ENCODE measurements around the gene C2orf80.

C2orf80 gene

DNA sequence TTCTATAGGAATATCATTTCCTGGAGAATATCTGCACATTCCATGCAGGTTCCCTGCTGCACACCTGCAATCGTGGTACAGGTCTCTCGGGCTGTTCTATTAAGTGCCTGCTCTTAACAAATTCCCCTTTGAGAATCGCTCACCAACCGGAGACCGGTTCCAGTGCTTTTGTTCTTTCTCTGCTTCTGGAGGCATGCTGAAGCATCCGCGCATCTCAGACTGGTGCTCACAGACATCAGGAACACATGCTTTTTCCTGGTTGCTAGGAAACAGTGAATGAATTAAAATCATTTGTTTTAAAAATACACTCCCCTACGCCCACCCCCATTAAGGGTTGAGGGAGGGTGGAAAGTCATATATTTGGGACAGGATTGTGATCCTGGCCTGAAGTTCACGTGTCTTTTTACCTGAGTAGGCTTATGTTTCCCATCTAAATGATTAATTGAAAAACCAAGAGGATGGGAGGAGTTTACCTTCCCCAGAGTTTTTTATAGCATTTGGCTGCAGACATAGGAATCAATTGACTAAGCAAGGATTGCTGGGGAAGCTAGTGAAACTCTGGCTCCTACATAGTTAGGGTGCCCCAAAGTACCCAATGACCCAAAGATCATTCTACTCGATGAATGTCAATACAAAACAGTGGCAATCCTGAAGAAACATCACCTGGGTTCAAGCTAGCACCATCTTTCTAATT lies at the start of gene C2orf80:
Gene C2orf80, minus strand, starts transcription at position 221 of the 694 bp plus-strand sequence. CDS start 3,044 bp downstream, outside the sequence.
- no peak within 1 kb of the TSS for H3K4me3 ChIP-seq (replicated peaks; ENCODE audit: low read depth, low read length)
- TF ChIP-seq, protein P1, sequence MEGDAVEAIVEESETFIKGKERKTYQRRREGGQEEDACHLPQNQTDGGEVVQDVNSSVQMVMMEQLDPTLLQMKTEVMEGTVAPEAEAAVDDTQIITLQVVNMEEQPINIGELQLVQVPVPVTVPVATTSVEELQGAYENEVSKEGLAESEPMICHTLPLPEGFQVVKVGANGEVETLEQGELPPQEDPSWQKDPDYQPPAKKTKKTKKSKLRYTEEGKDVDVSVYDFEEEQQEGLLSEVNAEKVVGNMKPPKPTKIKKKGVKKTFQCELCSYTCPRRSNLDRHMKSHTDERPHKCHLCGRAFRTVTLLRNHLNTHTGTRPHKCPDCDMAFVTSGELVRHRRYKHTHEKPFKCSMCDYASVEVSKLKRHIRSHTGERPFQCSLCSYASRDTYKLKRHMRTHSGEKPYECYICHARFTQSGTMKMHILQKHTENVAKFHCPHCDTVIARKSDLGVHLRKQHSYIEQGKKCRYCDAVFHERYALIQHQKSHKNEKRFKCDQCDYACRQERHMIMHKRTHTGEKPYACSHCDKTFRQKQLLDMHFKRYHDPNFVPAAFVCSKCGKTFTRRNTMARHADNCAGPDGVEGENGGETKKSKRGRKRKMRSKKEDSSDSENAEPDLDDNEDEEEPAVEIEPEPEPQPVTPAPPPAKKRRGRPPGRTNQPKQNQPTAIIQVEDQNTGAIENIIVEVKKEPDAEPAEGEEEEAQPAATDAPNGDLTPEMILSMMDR (IDR thresholded peaks at IDR 0.05; ENCODE audit: low read depth, low read length, missing control alignments), result no peak
- no peak for DNase-seq (ENCODE audit: extremely low read depth, low read depth)

DNA sequence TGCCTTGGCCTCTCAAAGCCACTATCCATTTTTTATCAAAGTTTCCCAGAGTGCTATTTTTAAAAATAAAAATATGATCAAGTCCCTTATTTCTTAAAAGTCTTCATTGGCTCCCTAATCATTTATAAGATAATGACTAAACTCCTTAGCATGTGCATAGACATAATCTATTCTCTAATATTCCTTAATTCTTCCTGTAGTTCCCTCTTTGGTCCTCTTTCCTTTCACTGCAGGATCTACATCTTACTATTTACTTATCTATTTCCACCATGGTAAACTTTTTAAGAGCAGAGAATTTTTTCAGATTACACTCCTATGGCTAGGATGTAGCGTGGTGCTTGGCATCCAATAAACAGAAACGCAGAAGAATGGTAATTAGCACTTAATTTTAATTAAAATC lies 46.0 kb upstream of the C2orf80 start:
- no peak overlapping the region for H3K4me3 ChIP-seq (replicated peaks; ENCODE audit: low read depth, low read length)
- no peak for DNase-seq (ENCODE audit: extremely low read depth, low read depth)
- TF ChIP-seq, protein P1 (IDR thresholded peaks at IDR 0.05; ENCODE audit: low read depth, low read length, missing control alignments), result no peak

DNA sequence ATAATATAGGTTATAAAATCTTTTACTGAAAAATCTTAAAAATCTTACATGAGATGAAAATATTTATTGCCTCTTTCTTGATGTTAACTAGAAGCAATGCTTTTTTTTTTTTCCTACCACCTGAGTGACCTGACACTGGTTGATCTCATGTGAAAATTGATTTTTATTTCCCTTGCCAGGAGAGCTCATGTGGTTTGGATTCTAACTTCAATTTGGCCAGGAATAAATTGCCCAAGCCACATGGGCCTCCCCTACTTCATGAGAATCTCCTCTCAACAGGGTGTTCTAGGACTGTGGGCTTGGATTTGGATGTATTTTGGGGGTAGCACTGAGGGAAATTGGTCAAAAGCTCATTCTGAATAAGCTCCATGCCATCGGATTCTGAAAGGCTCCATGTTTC lies 45.0 kb upstream of the C2orf80 start:
- no peak overlapping the region for H3K4me3 ChIP-seq (replicated peaks; ENCODE audit: low read depth, low read length)
- DNase-seq (ENCODE audit: extremely low read depth, low read depth), result no peak
- TF ChIP-seq, protein P1 (IDR thresholded peaks at IDR 0.05; ENCODE audit: low read depth, low read length, missing control alignments), result no peak

DNA sequence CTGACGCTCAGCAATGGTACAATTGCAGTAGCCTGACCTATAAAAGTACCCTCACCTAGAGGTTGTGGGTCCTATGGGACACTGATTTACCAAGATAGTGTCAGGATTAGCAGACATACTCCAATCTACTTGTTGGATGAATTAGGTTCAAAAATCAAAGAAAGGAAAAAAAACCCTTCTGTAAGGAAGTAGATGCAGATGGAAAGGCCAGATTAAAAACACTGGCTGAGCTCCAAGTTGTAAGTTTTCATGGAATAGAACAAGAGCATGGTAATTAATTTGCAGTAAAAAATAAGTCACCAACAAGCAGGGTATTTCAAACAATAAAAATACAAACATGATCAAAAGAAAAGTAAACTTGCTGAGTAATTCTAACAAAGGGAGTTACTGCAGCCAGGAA lies 38.6 kb upstream of the C2orf80 start:
- H3K4me3 ChIP-seq (replicated peaks; ENCODE audit: low read depth, low read length), result no peak overlapping the region
- no peak for DNase-seq (ENCODE audit: extremely low read depth, low read depth)
- TF ChIP-seq, protein P1 (IDR thresholded peaks at IDR 0.05; ENCODE audit: low read depth, low read length, missing control alignments), result no peak

DNA sequence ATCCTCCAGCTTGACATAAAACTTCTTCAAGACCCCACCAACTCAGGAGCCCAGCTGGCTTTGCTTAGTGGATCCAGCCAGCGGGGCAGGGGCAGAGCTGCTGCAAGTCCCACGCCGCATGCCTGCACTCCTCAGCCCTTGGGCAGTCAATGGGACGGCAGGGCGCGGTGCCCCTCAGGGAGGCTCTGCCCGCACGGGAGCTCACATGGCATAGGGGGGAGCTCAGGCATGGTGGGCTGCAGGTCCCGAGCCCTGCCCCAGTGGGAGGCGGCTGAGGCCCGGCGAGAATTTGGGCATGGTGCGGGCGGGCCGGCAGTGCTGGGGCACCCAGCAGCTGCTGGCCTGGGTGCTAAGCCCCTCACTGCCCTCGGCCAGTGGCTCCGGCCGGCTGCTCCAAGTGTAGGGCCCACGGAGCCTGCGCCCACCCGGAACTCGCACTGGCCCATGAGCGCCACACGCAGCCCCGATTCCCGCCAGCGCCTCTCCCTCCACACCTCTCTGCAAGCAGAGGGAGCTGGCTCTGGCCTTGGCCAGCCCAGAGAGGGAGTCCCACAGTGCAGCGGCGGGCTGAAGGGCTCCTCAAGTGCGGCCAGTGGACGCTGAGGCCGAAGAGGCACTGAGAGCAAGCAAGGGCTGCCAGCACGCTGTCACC lies 37.9 kb upstream of the C2orf80 start:
- DNase-seq (ENCODE audit: extremely low read depth, low read depth), result no peak
- TF ChIP-seq, protein P1 (IDR thresholded peaks at IDR 0.05; ENCODE audit: low read depth, low read length, missing control alignments), result no peak

DNA sequence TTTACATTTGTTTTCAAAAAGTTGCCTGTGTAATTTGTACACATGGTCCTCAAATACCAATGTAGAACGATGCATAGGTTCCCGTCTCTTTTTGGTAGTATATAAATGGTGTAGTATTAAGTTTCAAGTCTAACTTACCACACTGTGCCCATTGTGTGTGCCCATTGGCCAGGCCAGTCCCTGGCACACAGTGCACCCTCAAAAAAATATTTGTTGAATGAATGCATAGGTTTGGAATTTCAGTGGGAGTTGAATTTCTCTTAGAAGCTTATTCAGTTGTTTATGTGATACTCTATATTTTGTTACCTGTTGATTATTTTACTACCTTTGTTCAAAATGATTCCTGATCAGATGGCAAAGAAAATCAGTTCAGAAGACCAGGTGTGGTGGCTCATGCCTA lies 35.0 kb upstream of the C2orf80 start:
- TF ChIP-seq, protein P1 (IDR thresholded peaks at IDR 0.05; ENCODE audit: low read depth, low read length, missing control alignments), result no peak
- H3K4me3 ChIP-seq (replicated peaks; ENCODE audit: low read depth, low read length), result no peak overlapping the region
- no peak for DNase-seq (ENCODE audit: extremely low read depth, low read depth)

More for the DNA sequence above, 37.9 kb upstream of the C2orf80 start:
- no peak overlapping the region for H3K4me3 ChIP-seq (replicated peaks; ENCODE audit: low read depth, low read length)

Data from HFF-Myc (cell line).